ENCODE results near the gene RASD2. TPM values are rescaled to one million over a fixed set of nuclear protein-coding genes. Genes with fewer than 3 reads are reported as not detected.
"Not testable (repeated sequence)": the region's sequence is repeated elsewhere in the genome, so short reads cannot be mapped to it uniquely, and the experiment has no call there.

Gene RASD2
- total and polyA plus RNA-seq, 8 donors: 0.28 to 1.4 (median 0.59) TPM

DNA sequence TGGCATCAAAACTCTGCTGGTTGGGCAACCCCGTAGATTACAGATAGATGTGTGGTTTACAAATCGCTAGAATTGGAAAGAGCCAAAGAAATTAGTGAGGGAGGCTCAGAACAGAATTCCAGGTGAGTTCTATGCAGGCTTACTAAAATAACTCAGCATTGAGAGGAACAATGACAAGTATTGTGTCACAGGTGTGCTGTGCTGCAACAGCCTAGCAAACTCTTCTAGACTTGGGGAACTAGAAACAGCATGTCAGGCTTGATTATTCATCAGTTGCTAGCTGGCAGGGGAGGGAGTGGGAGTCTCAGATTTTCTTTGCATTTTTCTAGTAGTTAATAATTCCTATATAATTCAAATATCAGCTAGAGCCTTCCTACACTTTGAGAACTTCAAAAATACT lies 26.3 kb upstream of the RASD2 start:
- TF ChIP-seq, protein P1, sequence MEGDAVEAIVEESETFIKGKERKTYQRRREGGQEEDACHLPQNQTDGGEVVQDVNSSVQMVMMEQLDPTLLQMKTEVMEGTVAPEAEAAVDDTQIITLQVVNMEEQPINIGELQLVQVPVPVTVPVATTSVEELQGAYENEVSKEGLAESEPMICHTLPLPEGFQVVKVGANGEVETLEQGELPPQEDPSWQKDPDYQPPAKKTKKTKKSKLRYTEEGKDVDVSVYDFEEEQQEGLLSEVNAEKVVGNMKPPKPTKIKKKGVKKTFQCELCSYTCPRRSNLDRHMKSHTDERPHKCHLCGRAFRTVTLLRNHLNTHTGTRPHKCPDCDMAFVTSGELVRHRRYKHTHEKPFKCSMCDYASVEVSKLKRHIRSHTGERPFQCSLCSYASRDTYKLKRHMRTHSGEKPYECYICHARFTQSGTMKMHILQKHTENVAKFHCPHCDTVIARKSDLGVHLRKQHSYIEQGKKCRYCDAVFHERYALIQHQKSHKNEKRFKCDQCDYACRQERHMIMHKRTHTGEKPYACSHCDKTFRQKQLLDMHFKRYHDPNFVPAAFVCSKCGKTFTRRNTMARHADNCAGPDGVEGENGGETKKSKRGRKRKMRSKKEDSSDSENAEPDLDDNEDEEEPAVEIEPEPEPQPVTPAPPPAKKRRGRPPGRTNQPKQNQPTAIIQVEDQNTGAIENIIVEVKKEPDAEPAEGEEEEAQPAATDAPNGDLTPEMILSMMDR (IDR thresholded peaks at IDR 0.05): no peak
- intact Hi-C loops (cut with DNase I): no loop called here
- Histone ChIP-seq H3K4me1 (no peaks in the 10 kb centered on the region), H3K27ac (no peak overlapping the region), H3K9me3 (no peaks in the 10 kb centered on the region), H3K36me3 (no peaks in the 10 kb centered on the region), H3K4me3 (no peak overlapping the region), H3K27me3 (no peaks in the 10 kb centered on the region)
- no peak for DNase-seq
- 21 to 29% methylated on average over 2 of the region's 2 CpGs for WGBS, 2 donors
- peak in 2 of 4 donors; percentile 57 to 61 for ATAC-seq
- no peak for FAIRE-seq

DNA sequence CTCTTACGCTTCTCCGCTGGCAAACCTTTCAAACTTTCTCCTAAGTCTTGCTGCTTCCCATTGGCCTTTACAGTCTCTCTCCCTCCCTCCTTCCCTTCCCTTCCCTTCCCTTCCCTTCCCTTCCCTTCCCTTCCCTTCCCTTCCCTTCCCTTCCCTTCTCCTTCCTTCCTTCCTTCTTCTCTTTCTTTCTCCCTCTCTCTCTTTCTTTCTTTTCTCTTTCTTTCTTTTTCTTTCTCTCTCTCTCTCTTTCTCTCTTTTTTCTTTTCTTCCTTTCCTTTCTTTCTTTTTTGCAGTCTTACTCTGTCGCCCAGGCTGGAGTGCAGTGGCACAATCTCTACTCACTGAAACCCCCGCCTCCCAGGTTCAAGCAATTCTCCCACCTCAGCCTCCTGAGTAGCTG lies 24.7 kb upstream of the RASD2 start:
- H3K27ac ChIP-seq; ATAC-seq; H3K27me3 ChIP-seq; H3K4me3 ChIP-seq; H3K36me3 ChIP-seq; intact Hi-C loops (cut with DNase I); H3K4me1 ChIP-seq; FAIRE-seq; H3K9me3 ChIP-seq; DNase-seq: not testable (repeated sequence)
- 84 to 86% methylated on average over 4 of the region's 4 CpGs for WGBS, 2 donors

DNA sequence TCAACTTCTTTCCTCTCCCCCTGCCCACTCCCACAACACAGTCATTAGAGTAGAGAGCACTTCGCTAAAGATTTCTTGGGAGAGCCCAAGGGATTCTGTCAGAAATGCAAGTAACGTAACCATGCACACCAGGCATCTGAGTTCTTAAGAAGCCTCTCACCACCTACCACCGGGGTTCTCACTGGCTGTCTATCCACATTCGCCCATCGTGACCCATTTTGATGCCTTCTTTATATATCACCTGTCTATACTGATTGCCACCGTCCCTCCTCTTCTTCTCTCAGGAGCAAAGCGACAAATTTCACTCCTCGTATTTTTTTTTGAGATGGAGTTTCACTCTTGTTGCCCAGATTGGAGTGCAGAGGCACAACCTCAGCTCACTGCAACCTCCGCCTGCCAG lies 23.9 kb upstream of the RASD2 start:
- ATAC-seq (no peak), FAIRE-seq (no peak), DNase-seq (no peak)
- TF ChIP-seq, protein P1 (IDR thresholded peaks at IDR 0.05): no peak
- Histone ChIP-seq H3K4me1 (no peaks in the 10 kb centered on the region), H3K9me3 (no peaks in the 10 kb centered on the region), H3K4me3 (no peak overlapping the region), H3K27me3 (no peaks in the 10 kb centered on the region), H3K27ac (no peak overlapping the region), H3K36me3 (no peaks in the 10 kb centered on the region)
- intact Hi-C loops (cut with DNase I): no loop called here
- 74 to 90% methylated on average over 9 of the region's 9 CpGs for WGBS, 2 donors

DNA sequence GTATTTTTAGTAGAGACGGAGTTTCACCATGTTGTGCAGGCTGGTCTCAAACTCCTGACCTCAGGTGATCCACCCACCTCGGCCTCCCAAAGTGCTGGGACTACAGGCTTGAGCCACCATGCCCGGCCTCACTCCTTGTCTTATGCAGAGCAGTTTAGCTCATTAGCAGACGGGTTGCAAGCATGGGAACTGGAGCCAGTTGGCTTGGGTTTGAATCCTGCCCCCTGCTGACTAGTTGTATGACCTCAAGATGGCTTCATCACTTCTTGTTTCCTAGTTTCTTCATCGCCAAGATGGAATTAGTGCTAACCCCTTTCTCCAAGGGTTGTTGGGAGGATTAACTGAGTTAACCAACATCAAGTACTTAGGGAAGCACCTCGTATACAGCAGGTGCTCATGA lies 23.4 kb upstream of the RASD2 start:
- intact Hi-C loops (cut with DNase I): no loop called here
- Histone ChIP-seq H3K4me1 (no peaks in the 10 kb centered on the region), H3K4me3 (no peak overlapping the region), H3K27me3 (no peaks in the 10 kb centered on the region), H3K9me3 (no peaks in the 10 kb centered on the region), H3K36me3 (no peaks in the 10 kb centered on the region), H3K27ac (no peak overlapping the region)
- DNase-seq (no peak), FAIRE-seq (no peak), ATAC-seq (no peak)
- TF ChIP-seq, protein P1 (IDR thresholded peaks at IDR 0.05): no peak
- 70 to 79% methylated on average over 6 of the region's 6 CpGs for WGBS, 2 donors

DNA sequence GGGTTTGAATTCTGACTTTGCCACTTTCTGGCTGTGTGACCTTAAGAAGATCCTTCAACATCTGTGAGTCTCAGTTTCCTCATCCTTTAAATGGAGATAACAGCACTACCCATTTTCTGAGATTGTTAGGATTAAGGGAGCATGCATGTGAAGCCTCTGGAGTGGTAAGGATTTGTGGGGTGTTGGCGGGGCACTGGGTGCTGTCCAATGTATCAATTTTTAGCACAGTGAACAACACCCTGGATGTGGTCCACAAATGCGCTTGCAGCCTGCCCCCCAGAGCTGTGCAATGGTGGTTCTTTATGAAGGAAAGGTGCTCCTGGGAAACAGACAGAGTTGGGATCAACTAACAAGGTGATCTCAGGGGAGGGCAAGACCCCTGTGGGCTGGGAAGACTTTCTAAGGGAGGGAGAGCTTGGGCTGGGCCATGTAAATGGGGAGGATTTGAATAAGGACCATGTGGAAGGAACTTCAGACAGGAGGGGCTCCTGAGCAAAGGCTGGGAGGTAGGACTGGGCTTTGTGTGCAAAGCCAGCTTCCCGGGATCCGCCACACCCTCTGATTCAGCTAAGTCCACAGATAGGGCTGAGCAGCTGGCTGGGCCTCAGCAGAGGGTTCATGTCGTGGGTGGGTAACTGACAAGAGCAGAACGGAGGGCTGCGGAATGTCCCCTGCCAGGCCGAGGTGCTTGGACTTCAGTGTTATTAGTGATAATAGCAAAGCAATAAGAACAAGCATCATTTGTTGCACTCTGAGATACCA lies 22.7 kb upstream of the RASD2 start:
- Histone ChIP-seq H3K9me3 (no peaks in the 10 kb centered on the region), H3K27me3 (no peaks in the 10 kb centered on the region), H3K4me1 (no peaks in the 10 kb centered on the region), H3K27ac (no peak overlapping the region), H3K4me3 (no peak overlapping the region), H3K36me3 (no peaks in the 10 kb centered on the region)
- 61 to 64% methylated on average over 8 of the region's 8 CpGs for WGBS, 2 donors
- TF ChIP-seq, protein P1 (IDR thresholded peaks at IDR 0.05): no peak
- FAIRE-seq (no peak), ATAC-seq (peak in 1 of 4 donors; percentile 34), DNase-seq (no peak)
- intact Hi-C loops (cut with DNase I): no loop called here

Data from pancreas (tissue), 10 donors.